Measurements from ENCODE around the gene HNRNPD.
A peak's percentile ranks its signal among the peaks of the same experiment; 100 is the strongest.
"Not testable (repeated sequence)": the region's sequence is repeated elsewhere in the genome, so short reads cannot be mapped to it uniquely, and the experiment has no call there.

HNRNPD gene, protein sequence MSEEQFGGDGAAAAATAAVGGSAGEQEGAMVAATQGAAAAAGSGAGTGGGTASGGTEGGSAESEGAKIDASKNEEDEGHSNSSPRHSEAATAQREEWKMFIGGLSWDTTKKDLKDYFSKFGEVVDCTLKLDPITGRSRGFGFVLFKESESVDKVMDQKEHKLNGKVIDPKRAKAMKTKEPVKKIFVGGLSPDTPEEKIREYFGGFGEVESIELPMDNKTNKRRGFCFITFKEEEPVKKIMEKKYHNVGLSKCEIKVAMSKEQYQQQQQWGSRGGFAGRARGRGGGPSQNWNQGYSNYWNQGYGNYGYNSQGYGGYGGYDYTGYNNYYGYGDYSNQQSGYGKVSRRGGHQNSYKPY

DNA sequence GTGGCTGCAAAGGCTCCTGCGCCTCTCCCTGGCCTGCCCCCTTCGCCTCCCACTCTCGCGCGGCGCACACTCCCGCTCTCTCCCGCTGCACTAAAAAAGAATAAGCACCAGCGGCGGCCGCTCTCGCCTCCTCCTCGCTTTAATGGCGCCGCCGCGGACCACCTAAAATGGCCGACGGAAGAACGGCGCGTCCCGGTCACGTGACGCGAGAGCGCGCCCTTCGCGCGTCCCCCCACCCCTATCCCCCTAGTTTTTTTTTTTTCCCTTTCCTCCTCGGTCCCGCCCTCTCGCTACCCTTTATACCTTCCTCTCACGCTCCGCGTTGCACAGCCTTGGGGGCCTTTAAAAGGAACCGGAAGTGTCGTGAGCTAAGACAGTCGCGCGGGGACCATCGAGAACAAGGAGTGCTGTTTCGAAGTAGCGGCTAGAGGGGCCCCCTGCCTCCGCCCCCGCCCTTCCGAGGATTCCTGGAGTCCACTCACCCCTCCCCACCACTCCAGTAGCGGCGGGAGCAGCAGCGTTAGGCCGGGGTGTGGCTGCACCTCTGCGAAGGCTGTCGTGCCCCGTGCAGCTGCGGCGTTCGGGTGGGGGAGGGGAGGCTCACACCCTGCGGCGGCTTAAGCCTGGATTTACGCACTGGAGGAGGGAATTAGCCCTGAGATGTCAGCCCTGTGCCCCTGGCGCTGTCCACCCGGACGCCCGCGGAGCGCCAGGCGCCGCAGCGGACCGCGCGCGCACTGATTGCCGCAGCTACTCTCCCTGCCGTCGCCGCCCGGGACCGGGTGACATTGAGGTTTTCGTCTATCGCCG, at the start of gene HNRNPD:
TSS of gene HNRNPD (minus strand) at position 176 of the 810 bp plus-strand sequence. CDS start 313 bp downstream, outside the sequence.
- DNase-seq (ENCODE audit: low spot score) = peak; percentile 95

DNA sequence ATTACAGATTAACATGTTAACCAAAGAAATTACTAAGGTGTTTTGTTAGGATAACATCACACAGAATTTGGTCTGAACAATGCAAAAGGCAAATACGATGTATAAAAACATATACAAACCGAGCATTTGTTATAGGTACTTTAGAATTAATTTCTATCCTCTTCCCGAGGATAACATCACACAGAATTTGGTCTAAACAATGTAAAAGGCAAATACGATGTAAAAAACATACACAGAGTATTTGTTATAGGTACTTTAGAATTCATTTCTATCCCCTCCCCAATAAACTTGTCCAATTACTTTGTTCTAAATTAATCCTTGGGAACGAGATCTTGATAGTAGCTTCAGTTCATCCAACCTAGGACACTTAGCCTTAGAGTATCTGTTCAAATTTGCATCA, 48.8 kb upstream of the HNRNPD start:
- no peak for DNase-seq (ENCODE audit: low spot score)

DNA sequence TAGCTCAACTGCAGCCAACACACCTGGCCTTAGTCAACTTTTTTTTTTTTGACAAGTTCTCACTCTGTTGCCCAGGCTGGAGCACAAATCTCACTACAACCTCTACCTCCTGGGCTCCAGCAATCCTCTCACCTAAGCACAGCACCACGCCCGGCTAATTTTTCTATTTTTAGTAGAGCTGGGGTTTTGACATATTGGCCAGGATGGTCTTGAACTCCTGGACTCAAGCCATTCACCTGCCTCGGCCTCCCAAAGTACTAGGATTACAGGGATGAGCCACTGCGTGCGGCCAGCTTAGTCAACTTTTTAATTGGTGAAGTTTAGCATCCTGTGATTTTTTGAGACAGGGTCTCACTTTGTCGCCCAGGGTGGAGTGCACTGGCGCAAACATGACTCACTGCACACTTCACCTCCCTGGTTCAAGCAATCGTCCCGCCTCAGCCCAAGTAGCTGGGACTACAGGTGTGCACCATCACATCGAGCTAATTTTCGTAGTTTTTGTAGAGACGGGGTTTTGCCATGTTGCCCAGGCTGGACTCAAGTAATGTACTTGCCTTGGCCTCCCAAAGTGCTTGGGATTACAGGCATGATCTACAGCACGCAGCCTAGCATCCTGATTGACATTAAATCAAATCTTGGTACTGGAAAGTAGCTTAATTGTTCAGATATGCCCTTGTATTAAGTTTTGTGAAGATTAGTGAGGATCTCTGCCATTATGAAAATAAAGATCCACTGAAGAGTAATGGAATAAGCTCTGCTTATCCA, 48.2 kb upstream of the HNRNPD start:
- DNase-seq (ENCODE audit: low spot score) = no peak

- no peak for DNase-seq (ENCODE audit: low spot score)
Observed at GRCh38 chr4:82419451-82419850, 45.7 kb upstream of the HNRNPD start.

GRCh38 chr4:82415922-82416365, 42.2 kb upstream of the HNRNPD start:
- no peak for DNase-seq (ENCODE audit: low spot score)

DNA sequence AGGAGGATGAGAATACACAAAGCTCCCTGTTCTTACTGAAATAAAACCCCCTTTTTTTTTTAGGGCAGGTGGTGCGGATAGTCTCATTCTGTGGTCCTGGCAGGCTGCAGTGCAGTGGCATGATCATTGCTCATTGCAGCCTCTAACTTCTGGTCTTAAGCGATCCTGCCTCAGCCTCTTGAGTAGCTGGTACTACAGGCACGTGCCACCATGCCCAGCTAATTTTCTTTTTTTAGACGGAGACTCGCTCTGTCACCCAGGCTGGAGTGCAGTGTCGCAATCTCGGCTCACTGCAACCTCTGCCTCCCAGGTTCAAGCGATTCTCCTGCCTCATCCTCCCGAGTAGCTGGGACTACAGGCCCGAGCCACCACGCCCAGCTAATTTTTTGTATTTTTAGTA, 41.3 kb upstream of the HNRNPD start:
- not testable (repeated sequence) for DNase-seq (ENCODE audit: low spot score)

- no peak for DNase-seq (ENCODE audit: low spot score)
Observed at GRCh38 chr4:82403725-82404124, 29.9 kb upstream of the HNRNPD start.

GRCh38 chr4:82402196-82402775, 28.5 kb upstream of the HNRNPD start:
- no peak for DNase-seq (ENCODE audit: low spot score)

GRCh38 chr4:82401600-82401999, 27.8 kb upstream of the HNRNPD start:
- DNase-seq (ENCODE audit: low spot score) = no peak

- DNase-seq (ENCODE audit: low spot score) = no peak
Observed at GRCh38 chr4:82398263-82398662, 24.5 kb upstream of the HNRNPD start.

DNA sequence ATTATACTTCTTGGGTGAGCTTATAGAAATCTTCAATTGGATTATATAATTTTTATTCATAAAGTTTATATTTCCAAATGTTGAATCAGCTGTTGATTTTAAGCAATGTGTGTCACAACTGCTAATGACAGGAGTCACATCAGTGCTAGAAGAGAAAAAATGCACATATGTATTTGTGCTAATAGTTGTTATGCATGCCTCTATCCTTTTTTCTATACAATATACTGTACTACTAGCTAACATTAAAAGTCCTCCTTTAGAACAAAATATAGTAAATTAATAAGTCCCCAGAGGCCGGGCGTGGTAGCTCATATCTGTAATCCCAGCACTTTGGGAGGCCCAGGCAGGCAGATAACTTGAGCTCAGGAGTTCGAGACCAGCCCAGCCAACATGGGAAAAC, 23.7 kb upstream of the HNRNPD start:
- no peak for DNase-seq (ENCODE audit: low spot score)

DNA sequence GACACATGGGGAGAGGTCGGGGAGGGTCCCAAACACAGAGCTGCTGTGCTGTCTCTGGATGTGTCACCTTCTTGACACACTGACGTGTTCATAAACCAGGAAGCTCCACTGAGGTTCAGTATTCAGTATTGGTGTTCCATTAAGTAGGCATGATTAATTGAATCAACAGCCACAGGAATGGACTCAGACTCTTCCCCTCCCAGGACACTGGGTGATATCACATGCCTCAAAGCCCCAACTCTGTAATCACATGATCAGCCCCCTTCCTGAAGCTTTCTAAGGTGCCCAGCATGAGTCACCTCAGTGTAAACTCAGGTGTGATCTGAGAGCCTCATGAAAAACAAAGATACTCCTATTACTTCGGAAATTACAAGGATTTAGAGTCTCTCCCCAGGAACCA, 21.1 kb upstream of the HNRNPD start:
- DNase-seq (ENCODE audit: low spot score) = no peak

DNA sequence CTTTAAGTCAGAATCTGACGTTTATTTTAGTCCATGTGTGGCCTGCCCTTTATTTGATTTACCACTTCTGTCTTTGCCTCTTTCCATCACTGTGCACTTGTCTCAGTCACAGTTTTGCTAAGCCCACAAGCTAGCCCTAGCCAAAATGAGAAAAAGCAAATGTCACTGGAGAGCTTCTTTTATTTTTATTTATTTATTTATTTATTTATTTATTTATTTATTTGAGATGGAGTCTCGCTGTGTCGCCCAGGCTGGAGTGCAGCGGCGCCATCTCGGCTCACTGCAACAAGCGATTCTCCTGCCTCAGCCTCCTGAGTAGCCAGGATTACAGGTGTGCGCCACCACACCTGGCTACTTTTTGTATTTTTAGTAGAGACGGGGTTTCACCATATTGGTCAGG, 16.3 kb upstream of the HNRNPD start:
- not testable (repeated sequence) for DNase-seq (ENCODE audit: low spot score)

- no peak for DNase-seq (ENCODE audit: low spot score)
Observed at GRCh38 chr4:82388405-82388804, 14.6 kb upstream of the HNRNPD start.

DNA sequence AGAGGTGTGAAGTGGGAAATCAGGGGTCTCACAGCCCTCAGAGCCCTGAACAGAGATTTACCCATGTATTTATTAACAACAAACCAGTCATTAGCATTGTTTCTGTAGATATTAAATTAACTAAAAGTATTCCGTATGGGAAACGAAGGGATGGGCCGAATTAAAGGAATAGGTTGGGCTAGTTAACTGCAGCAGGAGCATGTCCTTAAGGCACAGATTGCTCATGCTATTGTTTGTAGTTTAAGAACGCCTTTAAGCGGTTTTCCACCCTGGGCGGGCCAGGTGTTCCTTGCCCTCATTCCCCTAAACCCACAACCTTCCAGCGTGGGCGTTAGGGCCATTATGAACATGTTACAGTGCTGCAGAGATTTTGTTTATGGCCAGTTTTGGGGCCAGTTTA, 12.5 kb upstream of the HNRNPD start:
- not testable (repeated sequence) for DNase-seq (ENCODE audit: low spot score)

DNA sequence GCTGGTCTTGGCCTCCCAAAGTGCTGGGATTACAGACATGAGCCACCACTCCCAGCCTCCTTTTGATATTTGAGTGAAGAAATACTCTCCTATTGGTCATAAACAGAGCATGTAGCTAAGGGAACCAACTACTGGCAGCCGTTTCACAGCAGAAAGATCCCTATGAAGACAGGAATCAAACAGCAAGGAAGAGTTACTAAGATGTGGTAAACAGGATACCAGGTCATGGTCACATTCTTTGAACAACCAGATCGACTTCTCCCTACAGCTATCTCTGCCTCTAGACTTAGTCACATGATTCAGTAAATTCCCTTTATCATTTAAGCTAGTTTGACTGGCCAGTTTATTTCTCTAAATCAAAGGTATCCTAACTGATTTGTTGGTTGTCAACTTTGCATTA, 9.0 kb upstream of the HNRNPD start:
- no peak for DNase-seq (ENCODE audit: low spot score)

DNA sequence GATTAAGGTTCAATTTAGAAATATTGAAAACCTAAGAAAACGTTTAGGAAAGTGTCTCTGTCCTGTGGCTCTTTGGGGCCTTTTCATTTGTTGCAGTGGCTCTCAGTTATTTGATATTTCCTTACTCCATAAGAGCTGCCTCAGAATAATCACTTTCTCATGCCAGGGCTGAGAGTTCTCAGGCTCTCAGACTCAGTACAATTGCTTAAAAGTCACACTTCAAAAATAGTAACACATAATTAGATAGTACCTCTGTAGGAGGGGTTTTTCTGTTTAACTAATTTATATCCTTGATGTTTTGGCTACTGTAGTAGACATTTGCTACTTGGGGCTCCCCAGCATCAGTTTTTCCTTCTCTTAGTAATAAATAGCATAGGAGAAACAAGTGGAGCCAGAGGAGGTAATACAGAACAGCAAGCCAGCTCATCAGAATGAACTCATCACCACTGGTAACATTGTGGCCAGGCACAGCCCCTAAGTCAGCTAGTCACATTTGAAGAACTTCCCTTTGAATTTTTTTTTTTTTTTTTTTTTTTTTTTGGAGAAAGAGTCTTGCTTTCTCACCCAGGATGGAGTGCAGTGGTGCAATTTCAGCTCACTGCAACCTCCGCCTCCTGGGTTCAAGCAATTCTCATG, 8.0 kb upstream of the HNRNPD start:
- DNase-seq (ENCODE audit: low spot score) = no peak

DNA sequence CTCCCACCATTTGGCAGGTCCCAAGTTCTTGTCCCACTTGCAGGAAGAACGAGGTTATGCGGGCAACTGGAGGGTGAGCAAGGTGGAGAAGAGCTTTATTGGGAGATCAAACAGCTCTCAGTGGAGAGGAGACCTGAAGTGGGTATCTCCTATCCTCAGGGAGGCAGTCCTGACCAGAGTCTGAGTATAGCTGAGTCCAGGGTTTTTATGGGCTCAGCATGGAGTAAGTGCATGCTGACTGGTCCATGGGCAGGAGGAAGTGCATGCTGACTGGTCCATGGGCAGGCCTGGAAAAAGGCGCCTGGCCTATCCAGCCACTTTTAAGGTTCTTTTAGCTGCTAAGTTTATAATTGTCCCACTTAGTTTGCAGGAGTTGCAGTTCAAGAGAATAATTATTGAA, 7.4 kb upstream of the HNRNPD start:
- no peak for DNase-seq (ENCODE audit: low spot score)

GRCh38 chr4:82380831-82381230, 7.0 kb upstream of the HNRNPD start:
- DNase-seq (ENCODE audit: low spot score) = no peak

DNA sequence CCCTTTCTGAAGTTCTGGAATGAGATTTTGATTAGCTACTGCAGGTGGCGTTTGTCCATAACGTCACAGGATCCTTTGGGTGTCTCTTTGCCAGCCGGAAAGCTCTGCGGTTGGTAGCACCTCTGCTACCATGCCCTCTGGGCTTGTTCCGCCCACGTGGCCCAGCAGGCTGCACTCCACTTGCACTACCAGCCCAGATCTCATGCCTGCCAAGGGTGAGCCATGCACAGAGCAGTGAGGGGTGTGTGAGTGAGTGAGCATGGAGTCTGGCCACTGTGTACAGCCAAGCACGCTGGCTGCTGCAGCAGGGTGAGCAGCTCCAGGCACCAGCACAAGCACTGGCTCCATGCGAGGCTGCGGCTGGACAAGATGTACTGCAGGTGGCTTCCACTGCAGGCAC, 6.6 kb upstream of the HNRNPD start:
- DNase-seq (ENCODE audit: low spot score) = no peak

GRCh38 chr4:82376109-82376508, 2.3 kb upstream of the HNRNPD start:
- DNase-seq (ENCODE audit: low spot score) = no peak

- DNase-seq (ENCODE audit: low spot score) = peak; percentile 60
Observed at GRCh38 chr4:82373486-82373815, 340 bp downstream of the HNRNPD start.

Measured in D341Med (cell line).